Hepatocyte (in vitro differentiated cells): ENCODE data around the gene COX20. TPM values are rescaled to one million over a fixed set of nuclear protein-coding genes. Genes with fewer than 3 reads are reported as not detected.
"Not testable (repeated sequence)": the region's sequence is repeated elsewhere in the genome, so short reads cannot be mapped to it uniquely, and the experiment has no call there.

Experiments used
- DNase-seq: peaks from one replicate; pipeline ENCODE4 v3.0.0-alpha.2; 2016; ENCODE audit warnings: low spot score
- H2AFZ ChIP-seq: fragments of 200-600 bp; sonication (generic); 2 replicates; pipeline ENCODE4 v1.6.0; 2016; ENCODE audit warnings: antibody characterized with exemption, mild to moderate bottlenecking
- H3K27ac ChIP-seq: fragments of 200-600 bp; sonication (generic); 2 replicates; pipeline ENCODE4 v1.5.1; 2016; ENCODE audit warnings: mild to moderate bottlenecking
- H3K27me3 ChIP-seq: fragments of 200-600 bp; sonication (generic); 2 replicates; pipeline ENCODE4 v1.6.1; 2016
- H3K36me3 ChIP-seq: fragments of 200-600 bp; sonication (generic); replicated peaks from 2 replicates; pipeline ENCODE4 v1.5.1; 2016; ENCODE audit warnings: low read depth; ENCODE audit not compliant: insufficient read depth
- H3K4me1 ChIP-seq: fragments of 200-600 bp; sonication (generic); 2 replicates; pipeline ENCODE4 v1.5.1; 2016; ENCODE audit warnings: mild to moderate bottlenecking, moderate library complexity; ENCODE audit not compliant: insufficient read depth
- H3K4me2 ChIP-seq: fragments of 200-600 bp; sonication (generic); 2 replicates; pipeline ENCODE4 v1.6.0; 2016
- H3K4me3 ChIP-seq: fragments of 200-600 bp; sonication (generic); 2 replicates; pipeline ENCODE4 v1.5.1; 2016; ENCODE audit warnings: mild to moderate bottlenecking
- H3K79me2 ChIP-seq: fragments of 200-600 bp; sonication (generic); 2 replicates; pipeline ENCODE4 v1.6.0; 2017; ENCODE audit warnings: mild to moderate bottlenecking
- H3K9me2 ChIP-seq: fragments of 200-600 bp; sonication (generic); replicated peaks from 2 replicates; pipeline ENCODE4 v1.6.0; 2017; ENCODE audit warnings: mild to moderate bottlenecking; ENCODE audit not compliant: insufficient read depth
- H3K9me3 ChIP-seq: fragments of 200-600 bp; sonication (generic); 2 replicates; pipeline ENCODE4 v1.5.1; 2016; ENCODE audit warnings: low read depth, mild to moderate bottlenecking
- H4K20me1 ChIP-seq: fragments of 200-600 bp; sonication (generic); 2 replicates; pipeline ENCODE4 v1.6.0; 2016; ENCODE audit warnings: mild to moderate bottlenecking; ENCODE audit not compliant: insufficient read depth, poor library complexity, severe bottlenecking
- EZH2 ChIP-seq: fragments of 200-600 bp; sonication (generic); IDR thresholded peaks from 2 replicates; pipeline ENCODE4 v1.6.1; 2016; ENCODE audit warnings: antibody characterized with exemption, mild to moderate bottlenecking, borderline replicate concordance
- EZH2phosphoT487 ChIP-seq: fragments of 200-600 bp; sonication (generic); IDR thresholded peaks from one replicate; pipeline ENCODE4 v1.6.1; 2018; ENCODE audit warnings: antibody characterized with exemption, mild to moderate bottlenecking, low read depth, moderate library complexity; ENCODE audit not compliant: unreplicated experiment, severe bottlenecking
- WGBS: methylation state at CpG from one replicate; pipeline ENCODE4 v1.1.6; 2016; ENCODE audit warnings: low lambda C conversion rate; ENCODE audit errors: missing lambda C conversion rate; 5-methylcytosine and 5-hydroxymethylcytosine counted together
- polyA plus RNA-seq: library from polyadenylated mRNA; unstranded; fragments of >200 nt; fragmentation: Nextera tagmentation; extraction: Ambion mirVana; gene quantifications from 2 replicates; pipeline ENCODE4 v1.2.1, GENCODE V29; 2016
- total RNA-seq: library from RNA; depleted of rRNA; stranded (reverse); fragments of >200 nt; gene quantifications from 2 replicates; pipeline ENCODE4 v1.2.3, GENCODE V29; 2014
- TF ChIP-seq, protein P1 (sequence below): fragments of 200-600 bp; sonication (generic); IDR thresholded peaks from 2 replicates; pipeline ENCODE4 v1.5.1; 2016; ENCODE audit warnings: antibody characterized with exemption, mild to moderate bottlenecking; ENCODE audit not compliant: poor library complexity

Gene COX20
- total and polyA plus RNA-seq, 2 experiments from 2014 or later, result 32.0 to 61.9 TPM

DNA sequence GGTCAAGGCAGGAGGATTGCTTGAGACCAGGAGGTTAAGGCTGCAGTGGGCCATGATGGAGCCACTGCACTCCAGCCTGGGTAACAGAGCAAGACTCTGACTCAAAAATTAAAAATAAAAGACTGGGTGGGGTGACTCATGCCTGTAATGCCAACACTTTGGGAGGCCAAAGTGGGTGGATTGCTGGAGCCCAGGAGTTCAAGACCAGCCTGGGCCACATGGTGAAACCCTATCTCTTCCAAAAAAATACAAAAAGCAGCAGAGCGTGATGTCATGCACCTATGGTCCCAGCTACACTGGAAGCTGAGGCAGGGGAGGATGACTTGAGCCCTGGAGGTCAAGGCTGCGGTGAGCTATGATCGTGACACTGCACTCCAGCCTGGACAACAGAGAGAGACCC is 44.4 kb upstream of the COX20 start:
- Histone ChIP-seq H3K9me2 (no peaks in the 10 kb centered on the region), H2AFZ (no peak overlapping the region), H3K27me3 (no peaks in the 10 kb centered on the region), H3K27ac (no peak overlapping the region), H3K79me2 (no peaks in the 10 kb centered on the region), H4K20me1 (no peaks in the 10 kb centered on the region), H3K4me3 (no peak overlapping the region), H3K4me2 (no peak overlapping the region), H3K4me1 (no peaks in the 10 kb centered on the region), H3K36me3 (no peaks in the 10 kb centered on the region), H3K9me3 (no peaks in the 10 kb centered on the region)
- WGBS, result 93% methylated on average over 3 of the region's 3 CpGs
- no peak for DNase-seq
- TF ChIP-seq, protein P1, sequence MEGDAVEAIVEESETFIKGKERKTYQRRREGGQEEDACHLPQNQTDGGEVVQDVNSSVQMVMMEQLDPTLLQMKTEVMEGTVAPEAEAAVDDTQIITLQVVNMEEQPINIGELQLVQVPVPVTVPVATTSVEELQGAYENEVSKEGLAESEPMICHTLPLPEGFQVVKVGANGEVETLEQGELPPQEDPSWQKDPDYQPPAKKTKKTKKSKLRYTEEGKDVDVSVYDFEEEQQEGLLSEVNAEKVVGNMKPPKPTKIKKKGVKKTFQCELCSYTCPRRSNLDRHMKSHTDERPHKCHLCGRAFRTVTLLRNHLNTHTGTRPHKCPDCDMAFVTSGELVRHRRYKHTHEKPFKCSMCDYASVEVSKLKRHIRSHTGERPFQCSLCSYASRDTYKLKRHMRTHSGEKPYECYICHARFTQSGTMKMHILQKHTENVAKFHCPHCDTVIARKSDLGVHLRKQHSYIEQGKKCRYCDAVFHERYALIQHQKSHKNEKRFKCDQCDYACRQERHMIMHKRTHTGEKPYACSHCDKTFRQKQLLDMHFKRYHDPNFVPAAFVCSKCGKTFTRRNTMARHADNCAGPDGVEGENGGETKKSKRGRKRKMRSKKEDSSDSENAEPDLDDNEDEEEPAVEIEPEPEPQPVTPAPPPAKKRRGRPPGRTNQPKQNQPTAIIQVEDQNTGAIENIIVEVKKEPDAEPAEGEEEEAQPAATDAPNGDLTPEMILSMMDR, result no peak
- TF ChIP-seq EZH2 (no peak), EZH2phosphoT487 (no peak)

DNA sequence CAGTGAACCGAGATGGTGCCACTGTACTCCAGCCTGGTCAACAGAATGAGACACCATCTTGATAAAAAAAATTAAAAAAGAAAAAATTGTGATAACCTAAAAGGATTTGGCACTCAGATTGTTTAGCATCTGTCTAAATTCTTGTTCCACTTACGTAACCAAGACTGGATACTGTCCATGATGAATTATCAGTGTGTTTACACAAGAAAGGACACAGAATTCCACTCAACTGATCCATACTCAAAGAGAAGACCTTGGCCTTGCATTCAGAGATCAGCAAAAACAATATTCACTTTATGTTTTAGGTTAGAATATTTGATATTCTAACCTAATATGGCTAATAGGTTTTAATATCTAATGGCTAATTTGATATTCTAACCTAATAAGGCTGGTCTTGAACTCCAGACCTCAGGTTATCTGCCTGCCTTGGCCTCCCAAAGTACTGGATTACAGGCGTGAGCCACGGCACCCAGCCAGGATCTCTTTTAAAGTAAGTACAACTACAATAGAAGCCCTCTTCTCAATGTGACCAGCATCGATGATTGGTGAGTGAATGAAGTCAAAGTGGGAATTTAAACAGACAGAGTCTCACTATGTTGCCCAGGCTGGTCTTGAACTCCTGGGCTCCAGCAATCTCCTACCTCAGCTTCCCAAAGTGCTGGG is 43.1 kb upstream of the COX20 start:
- Histone ChIP-seq H3K9me2 (no peaks in the 10 kb centered on the region), H3K4me1 (no peaks in the 10 kb centered on the region), H3K27me3 (no peaks in the 10 kb centered on the region), H3K79me2 (no peaks in the 10 kb centered on the region), H3K36me3 (no peaks in the 10 kb centered on the region), H2AFZ (no peak overlapping the region), H3K4me2 (no peak overlapping the region), H3K27ac (no peak overlapping the region), H3K9me3 (no peaks in the 10 kb centered on the region), H4K20me1 (no peaks in the 10 kb centered on the region), H3K4me3 (no peak overlapping the region)
- WGBS, result 93% methylated on average over 5 of the region's 5 CpGs
- DNase-seq, result no peak
- TF ChIP-seq EZH2, result no peak
- TF ChIP-seq, protein P1, result no peak
- TF ChIP-seq EZH2phosphoT487, result no peak

DNA sequence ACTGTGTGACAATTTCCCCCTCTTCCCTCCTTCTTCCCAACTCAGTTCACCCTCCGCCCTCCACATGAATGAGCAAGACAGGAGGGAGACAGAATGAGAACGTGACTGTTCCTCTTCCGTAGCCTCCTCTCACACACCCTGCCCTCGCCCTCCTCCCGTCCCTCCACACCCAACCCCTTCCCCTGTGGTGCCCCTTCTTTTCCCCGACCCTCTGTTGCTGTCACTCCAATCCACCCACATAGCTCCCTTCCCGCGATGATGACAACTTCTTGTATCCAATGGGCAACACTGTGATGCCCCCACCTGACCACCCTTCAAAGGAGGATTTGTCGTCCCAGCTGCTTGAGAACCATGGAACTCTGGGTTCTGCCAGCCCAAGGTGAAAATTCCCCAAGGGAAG is 41.4 kb upstream of the COX20 start:
- Histone ChIP-seq H3K4me1 (no peaks in the 10 kb centered on the region), H3K4me3 (no peak overlapping the region), H3K27me3 (no peaks in the 10 kb centered on the region), H4K20me1 (no peaks in the 10 kb centered on the region), H3K9me2 (no peaks in the 10 kb centered on the region), H3K27ac (no peak overlapping the region), H3K9me3 (no peaks in the 10 kb centered on the region), H3K79me2 (no peaks in the 10 kb centered on the region), H3K4me2 (no peak overlapping the region), H2AFZ (no peak overlapping the region), H3K36me3 (no peaks in the 10 kb centered on the region)
- TF ChIP-seq EZH2, result no peak
- no peak for TF ChIP-seq EZH2phosphoT487
- TF ChIP-seq, protein P1, result no peak
- no peak for DNase-seq
- WGBS, result 99% methylated on average over 8 of the region's 9 CpGs

DNA sequence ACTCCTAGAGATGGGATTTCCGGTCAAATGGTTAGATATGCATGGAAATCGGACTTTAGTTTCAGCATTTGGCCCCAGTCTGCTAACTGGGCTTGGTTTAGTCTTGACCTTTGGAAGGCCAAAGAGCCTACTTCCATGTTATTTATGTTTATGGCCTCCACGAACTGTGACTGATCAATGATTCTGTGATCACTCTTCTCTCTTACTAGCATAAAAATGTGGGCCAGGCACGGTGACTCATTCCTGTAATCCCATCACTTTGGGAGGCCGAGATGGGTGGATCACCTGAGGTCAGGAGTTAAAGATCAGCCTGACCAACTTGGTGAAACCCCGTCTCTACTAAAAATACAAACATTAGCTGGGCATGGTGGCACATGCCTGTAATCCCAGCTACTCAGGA is 40.9 kb upstream of the COX20 start:
- H3K79me2 ChIP-seq, H3K4me1 ChIP-seq, H3K4me3 ChIP-seq, DNase-seq, H3K36me3 ChIP-seq, H4K20me1 ChIP-seq, H3K4me2 ChIP-seq, H3K27me3 ChIP-seq, H3K9me3 ChIP-seq, H3K27ac ChIP-seq, H3K9me2 ChIP-seq, H2AFZ ChIP-seq: not testable (repeated sequence)
- 77% methylated on average over 6 of the region's 6 CpGs for WGBS
